ENCODE data around the gene GLOD4. TPM values are rescaled to one million over a fixed set of nuclear protein-coding genes. Genes with fewer than 3 reads are reported as not detected.

GLOD4 gene
- total and polyA plus RNA-seq, 10 of the 15 experiments (the other 5 are each of a cell fraction or from before 2014, with no cell fraction given), result 40.8 to 107 (median 81.2) TPM

DNA sequence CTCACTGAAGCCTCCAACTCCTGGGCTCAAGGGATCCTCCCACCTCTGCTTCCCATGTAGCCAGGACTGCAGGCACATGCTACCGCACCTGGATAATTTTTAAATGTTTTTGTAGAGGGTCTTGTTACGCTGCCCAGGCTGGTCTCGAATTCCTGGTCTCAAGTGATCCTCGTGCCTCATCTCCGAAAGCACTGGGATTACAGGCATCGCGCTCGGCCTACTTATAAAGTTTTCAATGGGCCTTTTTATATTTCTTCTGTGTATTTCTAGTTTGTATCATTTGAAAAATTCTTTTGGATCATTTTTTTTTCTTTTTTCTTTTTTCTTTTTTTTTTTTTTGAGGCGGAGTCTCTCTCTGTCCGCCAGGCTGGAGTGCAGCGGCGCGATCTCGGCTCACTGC lies 57.0 kb downstream of the GLOD4 start:
- Histone ChIP-seq H3K4me1 (ENCODE audit: control insufficient read depth, insufficient read depth, low read length) (no peaks in the 10 kb centered on the region), H3K79me2 (ENCODE audit: control insufficient read depth, insufficient read depth, low read length) (no peaks in the 10 kb centered on the region), H4K20me1 (ENCODE audit: control insufficient read depth, insufficient read depth) (no peaks in the 10 kb centered on the region), H3K4me3 (no peak overlapping the region), H3K27me3 (replicated peaks in 1 of 2; ENCODE audit: control insufficient read depth in 2 of 2, insufficient read depth in 2 of 2, low read length in 1 of 2) (no peaks in the 10 kb centered on the region), H2AFZ (ENCODE audit: control insufficient read depth, low read depth, low read length) (no peak overlapping the region), H3K9me3 (replicated peaks; ENCODE audit: control insufficient read depth, insufficient read depth, low read length) (no peaks in the 10 kb centered on the region), H3K9ac (ENCODE audit: control insufficient read depth, insufficient read depth, low read length) (no peak overlapping the region), H3K36me3 (ENCODE audit: control insufficient read depth in 2 of 2, insufficient read depth in 2 of 2, low read length in 1 of 2) (no peaks in the 10 kb centered on the region), H3K4me2 (ENCODE audit: control insufficient read depth, insufficient read depth) (no peak overlapping the region), H3K27ac (ENCODE audit: control insufficient read depth, insufficient read depth) (no peak overlapping the region)
- WGBS (ENCODE audit: insufficient coverage, insufficient replicate concordance, low lambda C conversion rate, missing lambda C conversion rate), result 92% methylated on average over 12 of the region's 14 CpGs
- ChIA-PET CTCF (no interaction called here), POLR2A (no interaction called here), RAD21 (ENCODE audit: unreplicated experiment) (no interaction called here), SMC1A (ENCODE audit: uncharacterized antibody, unreplicated experiment) (no interaction called here)
- TF ChIP-seq, protein P1, sequence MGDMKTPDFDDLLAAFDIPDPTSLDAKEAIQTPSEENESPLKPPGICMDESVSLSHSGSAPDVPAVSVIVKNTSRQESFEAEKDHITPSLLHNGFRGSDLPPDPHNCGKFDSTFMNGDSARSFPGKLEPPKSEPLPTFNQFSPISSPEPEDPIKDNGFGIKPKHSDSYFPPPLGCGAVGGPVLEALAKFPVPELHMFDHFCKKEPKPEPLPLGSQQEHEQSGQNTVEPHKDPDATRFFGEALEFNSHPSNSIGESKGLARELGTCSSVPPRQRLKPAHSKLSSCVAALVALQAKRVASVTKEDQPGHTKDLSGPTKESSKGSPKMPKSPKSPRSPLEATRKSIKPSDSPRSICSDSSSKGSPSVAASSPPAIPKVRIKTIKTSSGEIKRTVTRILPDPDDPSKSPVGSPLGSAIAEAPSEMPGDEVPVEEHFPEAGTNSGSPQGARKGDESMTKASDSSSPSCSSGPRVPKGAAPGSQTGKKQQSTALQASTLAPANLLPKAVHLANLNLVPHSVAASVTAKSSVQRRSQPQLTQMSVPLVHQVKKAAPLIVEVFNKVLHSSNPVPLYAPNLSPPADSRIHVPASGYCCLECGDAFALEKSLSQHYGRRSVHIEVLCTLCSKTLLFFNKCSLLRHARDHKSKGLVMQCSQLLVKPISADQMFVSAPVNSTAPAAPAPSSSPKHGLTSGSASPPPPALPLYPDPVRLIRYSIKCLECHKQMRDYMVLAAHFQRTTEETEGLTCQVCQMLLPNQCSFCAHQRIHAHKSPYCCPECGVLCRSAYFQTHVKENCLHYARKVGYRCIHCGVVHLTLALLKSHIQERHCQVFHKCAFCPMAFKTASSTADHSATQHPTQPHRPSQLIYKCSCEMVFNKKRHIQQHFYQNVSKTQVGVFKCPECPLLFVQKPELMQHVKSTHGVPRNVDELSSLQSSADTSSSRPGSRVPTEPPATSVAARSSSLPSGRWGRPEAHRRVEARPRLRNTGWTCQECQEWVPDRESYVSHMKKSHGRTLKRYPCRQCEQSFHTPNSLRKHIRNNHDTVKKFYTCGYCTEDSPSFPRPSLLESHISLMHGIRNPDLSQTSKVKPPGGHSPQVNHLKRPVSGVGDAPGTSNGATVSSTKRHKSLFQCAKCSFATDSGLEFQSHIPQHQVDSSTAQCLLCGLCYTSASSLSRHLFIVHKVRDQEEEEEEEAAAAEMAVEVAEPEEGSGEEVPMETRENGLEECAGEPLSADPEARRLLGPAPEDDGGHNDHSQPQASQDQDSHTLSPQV (IDR thresholded peaks at IDR 0.05), result no peak
- no peak for TF ChIP-seq SMAD1 (IDR thresholded peaks at IDR 0.05; ENCODE audit: low read depth, partially characterized antibody)
- no peak for TF ChIP-seq MYB (IDR thresholded peaks at IDR 0.05; ENCODE audit: borderline replicate concordance, low read depth, low read length)
- TF ChIP-seq CHD1 (IDR thresholded peaks at IDR 0.05; ENCODE audit: low read depth, low read length), result no peak
- TF ChIP-seq POU2F2 (IDR thresholded peaks at IDR 0.05; ENCODE audit: borderline replicate concordance, low read depth, low read length), result no peak
- TF ChIP-seq CHD4 (IDR thresholded peaks at IDR 0.05), result no peak
- TF ChIP-seq MEF2A (IDR thresholded peaks at IDR 0.05; ENCODE audit: insufficient read depth, low read depth, low read length), result no peak
- TF ChIP-seq FOXM1 (IDR thresholded peaks at IDR 0.05; ENCODE audit: low read depth, low read length), result no peak
- TF ChIP-seq, protein P2, sequence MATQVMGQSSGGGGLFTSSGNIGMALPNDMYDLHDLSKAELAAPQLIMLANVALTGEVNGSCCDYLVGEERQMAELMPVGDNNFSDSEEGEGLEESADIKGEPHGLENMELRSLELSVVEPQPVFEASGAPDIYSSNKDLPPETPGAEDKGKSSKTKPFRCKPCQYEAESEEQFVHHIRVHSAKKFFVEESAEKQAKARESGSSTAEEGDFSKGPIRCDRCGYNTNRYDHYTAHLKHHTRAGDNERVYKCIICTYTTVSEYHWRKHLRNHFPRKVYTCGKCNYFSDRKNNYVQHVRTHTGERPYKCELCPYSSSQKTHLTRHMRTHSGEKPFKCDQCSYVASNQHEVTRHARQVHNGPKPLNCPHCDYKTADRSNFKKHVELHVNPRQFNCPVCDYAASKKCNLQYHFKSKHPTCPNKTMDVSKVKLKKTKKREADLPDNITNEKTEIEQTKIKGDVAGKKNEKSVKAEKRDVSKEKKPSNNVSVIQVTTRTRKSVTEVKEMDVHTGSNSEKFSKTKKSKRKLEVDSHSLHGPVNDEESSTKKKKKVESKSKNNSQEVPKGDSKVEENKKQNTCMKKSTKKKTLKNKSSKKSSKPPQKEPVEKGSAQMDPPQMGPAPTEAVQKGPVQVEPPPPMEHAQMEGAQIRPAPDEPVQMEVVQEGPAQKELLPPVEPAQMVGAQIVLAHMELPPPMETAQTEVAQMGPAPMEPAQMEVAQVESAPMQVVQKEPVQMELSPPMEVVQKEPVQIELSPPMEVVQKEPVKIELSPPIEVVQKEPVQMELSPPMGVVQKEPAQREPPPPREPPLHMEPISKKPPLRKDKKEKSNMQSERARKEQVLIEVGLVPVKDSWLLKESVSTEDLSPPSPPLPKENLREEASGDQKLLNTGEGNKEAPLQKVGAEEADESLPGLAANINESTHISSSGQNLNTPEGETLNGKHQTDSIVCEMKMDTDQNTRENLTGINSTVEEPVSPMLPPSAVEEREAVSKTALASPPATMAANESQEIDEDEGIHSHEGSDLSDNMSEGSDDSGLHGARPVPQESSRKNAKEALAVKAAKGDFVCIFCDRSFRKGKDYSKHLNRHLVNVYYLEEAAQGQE (IDR thresholded peaks at IDR 0.05; ENCODE audit: low read depth, low read length), result no peak
- TF ChIP-seq, protein P3, sequence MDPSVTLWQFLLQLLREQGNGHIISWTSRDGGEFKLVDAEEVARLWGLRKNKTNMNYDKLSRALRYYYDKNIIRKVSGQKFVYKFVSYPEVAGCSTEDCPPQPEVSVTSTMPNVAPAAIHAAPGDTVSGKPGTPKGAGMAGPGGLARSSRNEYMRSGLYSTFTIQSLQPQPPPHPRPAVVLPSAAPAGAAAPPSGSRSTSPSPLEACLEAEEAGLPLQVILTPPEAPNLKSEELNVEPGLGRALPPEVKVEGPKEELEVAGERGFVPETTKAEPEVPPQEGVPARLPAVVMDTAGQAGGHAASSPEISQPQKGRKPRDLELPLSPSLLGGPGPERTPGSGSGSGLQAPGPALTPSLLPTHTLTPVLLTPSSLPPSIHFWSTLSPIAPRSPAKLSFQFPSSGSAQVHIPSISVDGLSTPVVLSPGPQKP (IDR thresholded peaks at IDR 0.05; ENCODE audit: low read depth, low read length), result no peak
- no peak for TF ChIP-seq GATAD2B (conservative IDR thresholded peaks at IDR 0.05; ENCODE audit: low read depth)
- in situ Hi-C loops (cut with MboI) (no loop called here), intact Hi-C loops (cut with micrococcal nuclease; ENCODE audit: unreplicated experiment) (no loop called here)
- no TSS peak for BruUV-seq (replicated peaks)
- DNase-seq (ENCODE audit: low read depth, low spot score) (no peak), ATAC-seq (no peak), FAIRE-seq (no peak)

Measured in GM12878 (cell line).